Lung microvascular endothelial cell (primary cell): ENCODE results near the gene PRR12. TPM values are rescaled to one million over a fixed set of nuclear protein-coding genes. Genes with fewer than 3 reads are reported as not detected.

ENCODE experiments used
- DNase-seq, 2 donors: peaks; one replicate each; pipeline versions ENCODE4 v3.0.0 to v3.0.0-alpha.2; 2010; ENCODE audit warnings: low read depth in 2 of 2
- total RNA-seq: library from RNA; depleted of rRNA; stranded (reverse); fragments of >200 nt; gene quantifications from 2 replicates; pipeline ENCODE4 v1.2.1, GENCODE V29; 2014

The PRR12 gene
- 1.1 and 2.0 TPM in 2 replicates for total RNA-seq

DNA sequence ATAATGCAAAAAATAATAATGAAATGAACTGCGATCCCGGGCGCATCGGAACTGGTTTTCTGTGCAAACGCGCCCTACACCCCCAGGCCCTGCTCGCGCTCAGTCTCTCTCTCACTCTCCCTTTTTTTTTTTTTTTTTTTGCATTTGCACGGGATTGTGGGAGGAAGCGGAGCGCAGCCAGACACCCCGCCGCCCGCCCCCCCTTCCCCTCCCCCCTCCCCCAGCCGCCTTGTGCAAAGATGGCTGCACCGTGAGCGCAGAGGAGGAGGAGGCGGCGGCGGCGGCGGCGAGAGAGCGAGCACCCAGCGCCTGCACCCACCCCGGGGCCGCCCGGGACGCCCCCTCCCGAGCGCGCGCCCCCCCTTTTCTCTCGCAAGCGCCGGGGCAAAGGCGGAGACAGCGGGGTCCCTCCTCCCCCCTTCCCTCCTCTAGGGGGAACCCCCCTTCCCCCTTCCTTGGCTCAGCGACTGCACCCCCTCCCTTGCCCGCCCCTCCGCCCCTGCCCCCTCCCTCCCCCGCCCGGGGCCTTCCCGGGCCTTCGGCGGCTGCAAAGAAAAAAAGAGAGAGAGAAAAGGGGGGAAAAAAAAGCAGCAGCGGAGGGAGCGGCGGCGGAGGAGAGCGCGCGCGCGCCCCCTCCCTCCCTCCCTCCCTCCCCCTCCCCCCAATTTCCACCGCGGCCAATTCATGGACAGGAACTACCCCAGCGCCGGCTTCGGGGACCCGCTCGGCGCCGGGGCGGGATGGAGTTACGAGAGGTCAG is at the start of gene PRR12:
TSS of gene PRR12 (plus strand) at position 212 of the 760 bp plus-strand sequence. CDS start at position 685, 473 bp downstream.
- peak; percentile 74 to 82 for DNase-seq

- no peak for DNase-seq
Measured at GRCh38 chr19:49541914-49542313, 49.1 kb upstream of the PRR12 start.

DNA sequence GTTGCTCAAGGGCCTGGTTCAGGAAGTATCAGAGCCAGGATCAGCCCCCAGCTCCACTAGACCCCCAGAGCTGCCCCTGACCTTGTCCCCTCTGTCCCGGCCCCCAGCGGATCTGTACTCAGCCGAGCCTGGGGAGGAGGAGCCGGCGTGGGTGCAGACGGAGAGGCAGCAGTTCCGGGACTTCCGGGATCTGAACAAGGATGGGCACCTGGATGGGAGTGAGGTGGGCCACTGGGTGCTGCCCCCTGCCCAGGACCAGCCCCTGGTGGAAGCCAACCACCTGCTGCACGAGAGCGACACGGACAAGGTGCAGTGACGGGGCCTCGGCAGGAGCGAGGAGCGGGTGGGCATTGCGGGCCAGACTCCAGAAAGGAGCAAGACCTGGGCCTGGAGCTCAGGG is 48.5 kb upstream of the PRR12 start:
- DNase-seq = no peak

DNA sequence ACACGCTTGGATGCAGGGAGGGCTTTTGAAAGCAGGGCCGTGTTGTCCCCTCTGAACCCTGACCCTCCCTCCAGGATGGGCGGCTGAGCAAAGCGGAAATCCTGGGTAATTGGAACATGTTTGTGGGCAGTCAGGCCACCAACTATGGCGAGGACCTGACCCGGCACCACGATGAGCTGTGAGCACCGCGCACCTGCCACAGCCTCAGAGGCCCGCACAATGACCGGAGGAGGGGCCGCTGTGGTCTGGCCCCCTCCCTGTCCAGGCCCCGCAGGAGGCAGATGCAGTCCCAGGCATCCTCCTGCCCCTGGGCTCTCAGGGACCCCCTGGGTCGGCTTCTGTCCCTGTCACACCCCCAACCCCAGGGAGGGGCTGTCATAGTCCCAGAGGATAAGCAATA is 48.0 kb upstream of the PRR12 start:
- no peak for DNase-seq

GRCh38 chr19:49544154-49544553 is 46.8 kb upstream of the PRR12 start:
- DNase-seq = no peak

GRCh38 chr19:49546825-49547565 is 44.0 kb upstream of the PRR12 start:
- DNase-seq = peak; percentile 86 to 92

DNA sequence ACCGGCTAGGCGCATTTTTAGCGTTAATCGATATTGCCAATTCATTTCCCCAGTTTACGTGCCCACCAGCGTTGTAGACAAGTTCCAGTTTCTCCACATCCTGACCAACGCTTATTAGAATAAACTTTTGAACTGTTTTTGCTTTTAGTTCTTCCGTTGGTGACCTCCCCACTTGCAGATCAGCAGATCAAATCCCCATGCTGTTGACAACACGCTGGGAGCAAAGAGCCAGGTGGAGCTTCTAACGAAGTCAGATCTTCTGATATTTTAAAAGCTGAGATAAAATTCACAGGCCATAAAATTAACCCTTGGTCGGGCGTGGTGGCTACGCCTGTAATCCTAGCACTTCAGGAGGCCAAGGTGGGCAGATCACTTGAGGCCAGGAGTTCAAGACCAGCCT is 41.9 kb upstream of the PRR12 start:
- no peak for DNase-seq

DNA sequence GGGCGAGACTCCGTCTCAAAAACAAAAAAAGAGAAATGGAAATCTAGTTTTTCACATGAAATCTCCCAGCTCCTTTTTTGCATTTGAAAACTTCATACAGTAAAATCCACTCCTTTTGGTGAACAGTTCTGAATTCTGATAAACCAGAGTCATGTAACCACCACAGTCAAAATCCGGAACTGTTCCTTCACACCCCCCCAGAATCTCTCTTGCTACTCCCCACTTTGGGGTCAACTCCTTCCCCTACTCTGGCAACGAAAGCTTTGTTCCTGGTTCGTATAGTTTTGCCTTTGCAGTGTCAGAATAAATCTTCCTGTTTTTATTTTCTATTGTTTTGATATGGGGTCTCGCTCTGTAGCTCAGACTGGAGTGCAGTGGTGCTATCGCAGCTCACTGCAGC is 39.5 kb upstream of the PRR12 start:
- DNase-seq = no peak

GRCh38 chr19:49552749-49553148 is 38.2 kb upstream of the PRR12 start:
- DNase-seq = no peak

DNA sequence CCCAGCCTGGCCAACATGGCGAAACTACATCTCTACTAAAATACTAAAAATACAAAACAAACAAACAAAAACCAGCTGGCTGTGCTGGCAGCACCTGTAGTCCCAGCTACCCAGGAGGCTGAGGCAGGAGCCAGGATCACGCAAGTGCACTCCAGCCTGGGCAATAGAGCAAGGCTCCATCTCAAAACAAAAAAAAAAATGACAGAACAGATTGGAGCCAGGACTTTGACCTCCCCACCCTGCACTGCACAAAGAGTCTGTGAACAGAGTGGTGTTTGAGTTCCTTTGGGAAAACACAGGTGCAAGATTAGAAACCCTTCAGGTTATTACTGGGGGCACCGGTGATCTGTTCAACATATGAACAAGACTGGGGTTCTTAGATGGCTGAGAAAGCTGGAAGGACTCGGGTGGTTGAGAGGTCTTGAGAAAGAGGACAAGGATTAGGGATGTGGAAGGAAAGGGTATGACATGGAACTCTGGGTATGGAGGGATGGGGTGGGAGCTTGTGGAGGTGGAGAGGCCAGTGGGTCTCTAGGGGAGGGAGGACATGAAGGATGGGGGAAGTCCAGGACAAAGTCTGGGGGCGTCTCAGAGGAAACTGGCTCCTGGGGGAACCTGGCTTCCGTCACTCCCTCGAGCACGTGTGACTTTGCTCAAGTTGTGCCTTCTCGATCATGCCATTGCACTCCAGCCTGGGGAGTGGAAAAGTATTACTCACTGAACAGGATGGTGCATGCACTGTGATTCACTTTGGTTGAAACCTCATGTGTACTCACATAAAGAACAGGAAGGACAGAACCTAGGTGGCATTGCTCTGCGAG is 37.3 kb upstream of the PRR12 start:
- DNase-seq = peak; percentile 72 to 86

DNA sequence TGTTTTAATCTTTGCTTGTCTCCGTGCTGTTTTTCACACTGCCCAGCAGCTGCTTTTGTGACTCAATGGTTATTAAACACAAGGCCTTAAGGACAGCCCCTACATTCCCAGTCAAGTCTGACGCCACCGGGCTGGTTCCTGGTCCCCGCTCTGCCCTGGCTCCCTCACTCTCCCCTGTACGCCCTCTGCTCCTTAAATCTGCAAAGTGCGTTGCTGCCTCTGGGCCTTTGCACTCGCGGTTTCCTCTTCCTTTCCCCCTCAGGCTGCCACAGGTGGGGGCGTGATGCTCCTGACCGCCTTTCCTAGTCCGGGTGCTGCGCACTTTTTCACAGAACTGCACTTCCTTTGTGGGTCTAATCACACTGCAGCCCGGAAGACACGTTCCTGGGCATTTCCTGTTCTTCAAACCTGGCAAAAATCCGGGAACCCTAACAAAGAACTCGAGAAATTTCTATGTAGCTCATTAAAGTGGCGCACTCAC is 36.2 kb upstream of the PRR12 start:
- DNase-seq = peak; percentile 77 to 96

DNA sequence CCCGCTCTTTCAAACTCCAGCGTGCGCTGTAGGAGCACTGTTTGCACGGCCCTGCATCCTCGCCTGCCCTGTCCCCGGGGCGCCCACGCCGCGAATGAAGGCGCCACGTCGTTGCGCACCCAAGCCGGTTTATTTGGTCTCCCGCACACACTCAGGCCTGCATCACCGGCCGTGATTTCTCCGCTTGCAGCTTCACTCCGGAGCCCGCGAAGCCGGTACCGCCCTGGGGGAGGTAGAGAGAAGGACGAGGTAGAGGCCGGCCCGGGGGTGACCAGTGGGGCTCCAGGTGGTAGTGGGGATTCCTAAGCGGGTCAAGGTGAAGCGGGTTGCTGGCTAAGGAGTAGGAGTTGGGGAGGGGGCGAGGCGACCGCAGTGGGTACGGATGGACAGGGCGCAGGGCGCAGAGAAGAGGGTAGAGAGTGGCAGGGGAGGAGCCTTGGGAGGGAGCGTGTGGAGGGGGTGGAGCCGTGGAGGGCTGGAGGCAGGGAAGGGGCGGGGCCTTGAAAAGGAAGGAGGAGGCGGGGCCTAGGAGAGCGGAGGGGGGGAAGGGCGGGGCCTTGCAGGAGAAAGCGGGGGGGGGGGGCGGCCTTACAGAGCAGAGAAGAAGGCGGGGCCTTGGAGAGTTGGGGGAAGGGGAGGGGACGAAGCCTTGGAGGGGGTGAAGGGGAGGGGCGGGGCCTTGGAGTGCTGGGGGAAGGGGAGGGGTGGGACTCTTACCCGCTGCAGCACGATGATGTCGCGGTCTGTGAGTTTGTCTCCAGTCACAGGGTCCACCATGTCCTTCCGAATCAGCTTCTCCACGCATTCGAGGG is 35.2 kb upstream of the PRR12 start:
- peak; percentile 45 to 61 for DNase-seq

DNA sequence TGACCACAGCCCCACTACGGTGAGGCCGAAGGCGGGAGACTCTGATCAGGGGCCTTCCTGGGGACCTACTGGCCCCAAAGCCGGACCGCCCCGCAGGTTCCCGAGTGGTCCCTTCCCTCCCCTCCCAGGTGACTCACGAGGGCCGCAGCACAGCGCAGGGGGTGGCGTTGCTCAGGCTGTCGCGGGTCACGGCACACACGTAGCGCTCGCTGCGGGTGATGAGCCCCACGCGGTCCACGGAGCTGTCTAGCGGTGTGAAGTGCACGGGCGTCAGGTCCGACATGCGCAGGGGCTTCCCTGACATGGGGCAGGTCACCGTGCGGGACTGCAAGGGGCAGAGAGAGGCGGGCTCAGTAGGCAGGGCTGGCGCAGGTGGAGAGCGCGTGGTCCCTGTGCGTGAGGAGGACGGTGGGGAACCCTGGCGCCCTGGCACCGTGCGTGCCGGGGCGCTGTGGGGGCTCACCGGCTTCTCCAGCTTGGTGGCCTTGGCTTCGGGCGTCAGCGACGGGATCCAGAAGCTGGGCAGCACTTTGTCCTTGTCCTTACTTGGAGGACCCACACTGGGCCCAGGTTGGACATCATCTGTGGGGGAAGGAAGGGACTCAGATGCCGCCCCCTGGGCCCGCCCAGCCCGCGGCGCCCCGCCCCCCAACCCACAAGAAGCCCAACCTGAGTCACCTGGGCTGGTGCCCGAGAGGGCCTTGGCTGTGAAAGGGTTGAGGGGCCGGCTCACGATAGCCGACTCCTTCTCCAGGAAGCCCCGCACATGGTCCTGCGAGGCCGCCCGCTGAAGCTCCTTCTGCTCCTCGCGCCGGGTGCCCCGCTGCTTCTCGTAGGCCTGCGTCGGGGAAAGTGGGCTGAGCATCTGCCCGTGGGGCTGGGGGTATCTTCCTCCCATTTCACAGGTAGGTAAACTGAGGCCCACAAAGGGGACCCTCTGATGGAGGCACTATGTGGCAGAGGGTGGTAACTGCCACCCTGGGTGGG is 34.3 kb upstream of the PRR12 start:
- no peak for DNase-seq

DNA sequence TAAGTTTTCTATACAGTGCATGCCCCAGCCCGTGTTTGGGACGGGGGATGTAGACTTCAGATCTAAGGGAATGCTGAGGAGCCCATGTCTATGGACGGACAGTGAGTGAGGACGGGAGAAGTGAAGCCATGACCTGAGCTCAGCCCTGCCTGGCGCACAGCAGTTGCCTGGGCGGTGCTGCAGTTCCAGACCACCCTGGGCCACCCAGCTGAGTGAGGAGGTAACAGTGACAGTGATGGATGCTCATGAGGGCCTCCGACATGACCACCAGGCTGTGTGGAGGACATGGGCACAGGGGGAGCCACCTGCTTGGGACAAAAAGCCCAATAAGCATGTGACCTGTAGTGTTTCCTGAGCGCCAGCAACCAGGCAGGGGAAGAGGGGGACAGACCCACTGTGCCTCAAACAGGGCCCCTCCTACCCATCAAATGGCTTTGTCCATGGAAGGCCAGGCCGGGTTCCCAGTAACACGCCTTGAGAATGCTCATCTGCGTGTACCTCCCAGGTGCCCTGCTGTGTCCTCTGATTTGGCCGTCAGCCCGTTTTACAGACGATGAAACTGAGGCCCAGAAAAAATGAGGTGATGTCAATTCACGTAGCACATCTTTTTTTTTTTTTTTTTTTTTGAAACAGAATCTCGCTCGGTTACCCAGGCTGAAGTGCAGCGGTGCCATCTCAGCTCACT is 33.2 kb upstream of the PRR12 start:
- DNase-seq = no peak

GRCh38 chr19:49558591-49558990 is 32.4 kb upstream of the PRR12 start:
- no peak for DNase-seq

DNA sequence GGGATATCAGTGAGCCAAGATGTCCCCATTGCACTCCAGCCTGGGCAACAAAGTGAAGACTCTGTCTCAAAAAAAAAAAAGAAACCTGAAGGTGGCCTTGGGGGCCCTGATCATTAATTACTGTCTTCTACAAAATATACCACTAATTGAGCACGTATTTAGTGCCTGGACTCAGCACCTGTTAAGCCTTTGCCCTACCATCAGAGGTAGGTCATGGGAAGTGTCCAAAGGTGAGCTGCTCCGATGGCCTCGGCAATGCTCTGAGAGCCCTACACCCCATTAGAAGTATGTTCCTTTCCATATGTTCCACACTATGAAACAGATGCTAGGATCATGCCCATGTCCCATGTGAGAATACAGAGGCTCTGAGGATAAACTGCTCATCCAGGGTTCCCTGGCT is 31.5 kb upstream of the PRR12 start:
- DNase-seq = no peak

DNA sequence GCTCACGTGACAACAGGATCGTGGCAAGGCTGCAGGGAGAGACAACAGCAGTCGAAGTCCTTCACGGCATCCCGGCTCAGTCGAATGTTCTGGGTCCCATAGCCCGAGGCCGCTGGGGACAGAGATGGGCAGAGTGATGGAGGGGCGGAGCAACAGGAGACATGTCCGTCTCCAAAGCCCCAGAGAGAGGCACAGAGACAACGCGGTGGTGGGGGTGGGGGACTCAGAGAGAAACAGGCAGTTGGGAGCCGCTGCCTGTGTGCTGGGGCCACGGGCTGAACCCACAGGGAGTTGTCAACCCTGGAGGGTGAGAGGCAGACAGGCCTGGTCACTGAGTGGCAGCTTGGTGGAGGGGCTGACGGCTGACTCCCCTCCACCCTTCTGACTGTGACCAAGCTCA is 31.1 kb upstream of the PRR12 start:
- no peak for DNase-seq

DNA sequence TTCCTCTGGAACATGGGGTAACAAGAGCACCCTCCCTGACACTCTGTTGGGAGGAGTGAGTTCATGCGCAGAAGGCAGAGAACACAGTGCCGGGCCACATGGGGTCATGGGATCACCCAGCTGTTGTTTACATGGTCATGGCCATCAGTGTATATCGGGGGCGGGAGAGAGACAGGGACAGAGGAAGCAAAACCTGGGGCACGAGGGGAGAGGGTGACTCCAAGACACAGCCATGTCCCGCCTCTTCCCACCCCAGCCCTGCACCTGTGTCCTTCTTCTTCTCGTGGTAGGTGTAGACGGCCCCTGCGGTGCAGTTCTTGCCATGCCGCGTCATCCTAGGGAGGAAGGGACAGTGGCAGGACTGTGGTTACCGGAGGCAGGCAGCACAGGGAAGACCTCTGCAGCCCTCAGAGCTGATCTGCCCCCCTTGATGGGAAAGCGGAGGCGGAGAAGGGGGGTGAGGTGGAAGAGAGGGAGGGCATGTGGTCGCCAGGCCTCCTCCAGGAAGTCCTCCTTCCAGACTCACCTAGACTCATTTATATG is 30.6 kb upstream of the PRR12 start:
- no peak for DNase-seq

DNA sequence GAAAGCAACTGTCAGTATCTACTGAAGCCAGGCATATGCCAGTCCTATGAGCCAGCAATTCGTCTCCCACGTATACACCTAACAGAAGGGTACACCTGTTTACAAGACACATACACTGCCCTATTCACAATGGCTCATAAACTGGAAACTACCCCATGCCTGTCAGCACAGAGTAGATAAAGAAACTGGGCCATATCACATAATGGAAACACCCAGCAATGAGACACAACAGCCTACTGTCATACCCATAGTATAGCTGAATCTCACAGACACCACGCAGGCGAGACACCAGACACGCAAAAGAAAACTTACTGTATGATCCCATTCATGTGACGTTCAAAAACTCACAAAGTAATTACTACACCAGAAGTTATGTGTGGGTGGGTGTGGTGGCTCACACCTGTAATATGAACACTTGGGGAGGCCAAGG is 26.4 kb upstream of the PRR12 start:
- DNase-seq = no peak
